NCI-H524 treated with DMSO at 0.1 percent for 48 hours (cell line): ENCODE measurements around the gene NFYC.

Experiments
- DNase-seq: peaks from one replicate; lab custom pipeline; 2025; lab: John Stamatoyannopoulos, UW

The NFYC gene

GRCh38 chr1:40798366-40799281, 107.1 kb downstream of the NFYC start:
- DNase-seq = no peak

GRCh38 chr1:40799351-40799867, 107.9 kb downstream of the NFYC start:
- no peak for DNase-seq

- no peak for DNase-seq
Measured at GRCh38 chr1:40801742-40802077, 110.2 kb downstream of the NFYC start.

GRCh38 chr1:40802078-40802741, 110.7 kb downstream of the NFYC start:
- DNase-seq = no peak

- DNase-seq = no peak
Measured at GRCh38 chr1:40802742-40803113, 111.2 kb downstream of the NFYC start.

- no peak for DNase-seq
Measured at GRCh38 chr1:40803447-40803846, 111.9 kb downstream of the NFYC start.

- DNase-seq = no peak
Measured at GRCh38 chr1:40803902-40804301, 112.4 kb downstream of the NFYC start.

GRCh38 chr1:40806240-40806639, 114.7 kb downstream of the NFYC start:
- no peak for DNase-seq

GRCh38 chr1:40806731-40807695, 115.5 kb downstream of the NFYC start:
- DNase-seq = no peak

GRCh38 chr1:40808002-40808401, 116.5 kb downstream of the NFYC start:
- no peak for DNase-seq

GRCh38 chr1:40808444-40808843, 116.9 kb downstream of the NFYC start:
- no peak for DNase-seq

GRCh38 chr1:40808909-40809308, 117.4 kb downstream of the NFYC start:
- DNase-seq = no peak

- DNase-seq = no peak
Measured at GRCh38 chr1:40810927-40811326, 119.4 kb downstream of the NFYC start.

- DNase-seq = no peak
Measured at GRCh38 chr1:40815420-40815819, 123.9 kb downstream of the NFYC start.

- no peak for DNase-seq
Measured at GRCh38 chr1:40817791-40818263, 126.3 kb downstream of the NFYC start.

GRCh38 chr1:40818264-40818961, 126.9 kb downstream of the NFYC start:
- DNase-seq = no peak

- DNase-seq = no peak
Measured at GRCh38 chr1:40819101-40819500, 127.6 kb downstream of the NFYC start.

GRCh38 chr1:40820251-40820797, 128.8 kb downstream of the NFYC start:
- DNase-seq = no peak
